GM18526 (cell line): ENCODE measurements around the gene CTSW.
A peak's percentile ranks its signal among the peaks of the same experiment; 100 is the strongest.

Experiments
- POLR2A ChIP-seq: IDR thresholded peaks from 3 replicates; pipeline ENCODE4 v1.6.1; 2011; ENCODE audit not compliant: insufficient read length; ENCODE audit errors: extremely low read depth

The CTSW gene

GRCh38 chr11:65898656-65899355 is 19.2 kb downstream of the CTSW start:
- TF ChIP-seq POLR2A, result no peak

DNA sequence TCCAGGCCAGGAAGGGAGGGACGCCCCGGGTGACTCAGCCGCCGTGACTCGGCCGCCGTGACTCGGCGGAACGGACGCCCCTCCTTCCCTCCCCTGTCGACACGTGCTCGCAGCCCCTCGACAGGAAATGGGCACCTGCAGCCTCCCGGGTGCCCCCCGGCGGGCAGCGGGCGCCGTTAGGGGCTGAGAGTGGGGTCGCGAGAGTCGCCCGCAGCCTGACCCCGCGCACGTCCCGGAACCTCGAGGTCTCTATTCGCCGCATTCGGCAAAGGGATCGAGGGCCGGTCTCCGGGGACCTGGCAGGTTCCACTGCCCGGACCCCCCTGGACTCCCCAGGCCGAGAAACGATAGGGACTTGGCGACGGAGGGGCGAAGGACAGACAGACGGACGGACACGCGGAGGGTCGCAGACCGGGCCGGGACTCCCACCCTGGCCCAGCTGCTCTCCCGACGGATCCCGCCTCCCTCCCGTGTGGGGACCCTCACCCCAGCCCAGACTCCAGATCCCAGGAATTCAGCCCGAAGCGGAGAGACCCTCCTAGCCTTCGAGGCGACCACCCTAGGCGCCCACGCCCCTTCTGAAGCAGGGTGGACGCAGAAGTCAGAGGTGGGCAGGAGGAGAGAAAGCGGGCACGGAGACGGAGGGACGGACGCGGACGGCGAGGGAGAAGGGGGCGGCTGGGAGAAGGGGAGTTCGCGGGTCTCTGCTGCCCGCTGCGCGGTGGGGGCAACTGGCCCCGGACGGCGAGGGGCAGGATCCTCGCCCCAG is 19.9 kb downstream of the CTSW start:
- TF ChIP-seq POLR2A, result no peak

- peak; percentile 22 for TF ChIP-seq POLR2A
These were observed 20.7 kb downstream of the CTSW start, which contains the start of gene FOSL1 for GRCh38 chr11:65900125-65900898. Gene FOSL1, minus strand, starts transcription at chr11:65900388. Its CDS starts 49 bp downstream, at chr11:65900339.

- no peak for TF ChIP-seq POLR2A
These were observed 21.2 kb downstream of the CTSW start for GRCh38 chr11:65900899-65901180.

- TF ChIP-seq POLR2A, result no peak
These were observed 23.4 kb downstream of the CTSW start for GRCh38 chr11:65903068-65903481.

DNA sequence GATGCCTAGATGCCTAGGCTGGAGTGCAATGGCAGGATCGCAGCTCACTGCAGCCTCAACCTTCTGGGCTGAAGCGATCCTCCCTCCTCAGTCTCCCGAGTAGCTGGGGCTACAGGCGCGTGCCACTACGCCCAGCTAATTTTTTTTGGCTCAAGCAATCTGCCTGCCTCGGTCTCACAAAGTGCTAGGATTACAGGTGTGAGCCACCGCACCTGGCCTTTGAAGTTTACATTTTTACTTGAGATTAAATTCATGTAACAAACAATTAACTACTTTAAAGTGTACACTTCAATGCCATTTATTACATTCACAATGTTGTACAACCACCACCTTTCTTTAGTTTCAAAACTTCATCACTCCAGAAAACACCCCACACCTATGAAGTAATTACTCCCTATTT is 24.1 kb downstream of the CTSW start:
- no peak for TF ChIP-seq POLR2A

- TF ChIP-seq POLR2A, result no peak
These were observed 27.0 kb downstream of the CTSW start for GRCh38 chr11:65906602-65907001.

- TF ChIP-seq POLR2A, result no peak
These were observed 28.2 kb downstream of the CTSW start for GRCh38 chr11:65907878-65908277.

DNA sequence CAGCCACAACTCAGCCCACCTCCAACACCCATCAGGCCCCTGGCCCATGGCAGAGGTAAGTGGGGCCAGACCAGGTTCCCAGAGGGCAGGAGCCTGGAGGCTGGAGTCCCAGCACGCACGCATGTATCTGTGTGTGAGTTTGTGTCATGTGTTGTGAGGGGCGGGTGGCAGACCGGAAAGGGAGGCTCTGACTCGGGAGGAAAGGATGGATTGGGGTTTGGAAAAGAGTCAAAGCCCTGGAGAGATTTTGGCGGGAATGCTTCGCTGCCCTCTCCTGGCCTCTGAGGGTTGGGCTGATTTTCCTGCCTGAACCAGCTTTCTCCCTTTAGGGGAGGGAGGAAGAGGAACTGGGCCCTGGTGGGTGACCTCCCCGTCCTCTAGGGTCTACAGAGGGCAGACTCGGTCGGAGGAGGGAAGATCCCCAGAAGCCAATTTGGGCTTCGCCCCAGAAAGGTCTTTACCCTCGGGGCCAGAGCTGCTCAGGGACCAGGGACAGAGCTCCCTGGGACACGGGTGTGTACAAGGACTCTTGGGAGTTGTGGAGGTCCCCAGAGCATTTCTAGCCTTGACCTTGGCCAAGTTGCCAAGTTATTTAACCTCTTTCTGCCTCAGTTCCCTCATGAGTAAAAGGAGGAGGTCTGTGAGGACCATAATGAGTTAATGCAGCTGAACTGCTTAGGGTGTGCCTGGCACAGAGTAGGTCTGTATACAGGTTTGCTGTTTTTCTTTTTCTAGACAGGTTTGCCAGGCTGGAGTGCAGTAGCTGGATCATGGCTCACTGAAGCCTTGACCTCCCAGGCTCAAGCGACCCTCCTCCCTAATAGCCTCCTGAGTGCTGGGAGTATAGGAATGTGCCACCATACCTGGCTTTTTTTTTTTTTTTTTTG is 32.3 kb downstream of the CTSW start:
- no peak for TF ChIP-seq POLR2A

- no peak for TF ChIP-seq POLR2A
These were observed 33.2 kb downstream of the CTSW start for GRCh38 chr11:65912845-65913244.

DNA sequence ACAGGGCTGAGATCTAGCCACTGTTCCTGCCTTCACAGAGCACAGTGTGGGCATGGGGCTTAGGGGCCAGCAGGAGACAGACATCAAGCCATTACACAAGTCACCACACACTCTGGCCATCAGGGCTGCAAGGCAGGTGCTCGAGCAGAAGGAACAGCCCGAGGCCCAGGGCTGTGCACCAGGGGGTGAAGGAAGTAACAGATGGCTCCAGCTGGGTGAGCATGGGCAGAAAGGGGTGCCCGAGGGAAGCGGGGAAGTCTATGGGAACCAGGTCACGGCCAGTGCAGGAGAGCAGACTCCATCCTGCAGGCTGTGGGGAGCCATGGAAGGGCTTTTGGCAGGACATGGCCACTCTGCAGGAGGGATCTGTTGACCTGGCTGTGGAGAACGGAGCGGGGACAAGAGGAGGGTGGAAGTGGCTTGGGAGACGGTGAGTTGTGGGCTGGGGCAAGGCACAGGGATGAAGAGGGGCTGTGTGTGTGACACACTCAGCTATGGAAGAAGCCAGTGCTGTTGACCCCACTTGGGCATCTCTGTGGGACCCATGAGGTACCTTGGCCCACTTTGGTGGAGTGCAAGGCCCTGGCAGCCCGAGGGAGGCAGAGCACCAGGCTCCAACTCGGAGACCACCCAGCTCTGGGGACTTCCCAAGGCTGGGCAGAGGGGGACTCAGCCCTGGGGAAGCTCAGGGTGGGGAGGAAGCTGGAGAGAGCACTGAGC is 35.6 kb downstream of the CTSW start:
- TF ChIP-seq POLR2A, result peak; percentile 5

DNA sequence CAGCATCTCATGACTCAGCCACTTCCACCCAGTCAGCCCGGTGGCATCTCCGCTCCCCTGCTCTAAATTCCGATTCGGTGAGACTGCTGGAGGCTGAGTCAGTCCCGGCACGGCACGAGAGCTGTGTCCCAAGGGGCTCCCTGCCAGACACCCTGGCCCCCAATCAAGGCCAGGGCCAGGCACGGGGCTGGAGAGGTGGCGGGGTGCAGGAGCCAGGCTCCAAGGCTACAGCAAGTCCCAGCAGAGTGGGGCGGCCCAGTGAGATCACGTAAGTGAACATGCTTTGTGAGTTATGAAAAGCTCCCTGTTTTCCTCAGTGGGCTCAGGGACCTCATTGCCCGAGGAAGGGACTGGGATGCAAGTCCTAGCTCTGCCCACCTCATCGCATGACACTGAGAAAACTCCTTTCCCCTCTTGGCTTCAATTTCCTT is 36.2 kb downstream of the CTSW start:
- TF ChIP-seq POLR2A, result no peak

DNA sequence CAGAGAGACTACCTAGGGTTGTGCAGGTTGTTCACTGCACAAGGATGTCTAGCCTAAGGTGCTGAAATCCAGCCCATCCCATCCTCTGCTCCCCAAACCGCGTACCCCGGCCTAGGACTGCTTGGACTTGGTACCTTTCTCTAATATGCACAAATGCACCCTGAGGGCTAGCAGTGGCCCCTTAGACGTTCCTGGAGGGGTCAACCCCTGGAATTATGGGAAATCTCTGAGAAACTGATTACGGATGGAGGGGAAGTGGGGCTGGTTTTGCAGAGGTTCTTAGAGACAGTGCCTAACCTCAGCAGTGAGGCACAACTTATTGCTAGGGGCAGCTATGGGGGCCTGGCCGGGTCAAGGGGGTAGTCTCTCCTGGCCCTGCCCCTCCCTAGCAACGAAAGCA is 36.8 kb downstream of the CTSW start:
- TF ChIP-seq POLR2A, result no peak

DNA sequence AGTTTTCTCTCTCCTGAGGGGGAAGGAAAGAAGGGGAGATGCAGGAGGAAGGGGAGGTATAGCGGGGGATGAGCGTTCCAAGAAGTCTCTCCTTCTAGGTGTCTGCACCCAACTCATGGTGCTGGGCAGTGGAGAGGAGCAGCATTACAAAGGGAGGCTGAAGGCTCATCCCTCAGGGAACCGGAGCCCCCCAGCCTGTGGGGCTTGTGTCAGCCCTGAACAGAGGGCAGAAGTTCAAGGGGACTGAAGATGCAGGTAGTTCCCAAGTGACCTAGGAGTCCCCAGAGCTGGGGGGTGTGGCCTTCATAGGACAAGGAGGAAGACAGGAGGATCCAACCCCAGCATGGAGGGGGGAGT is 37.4 kb downstream of the CTSW start:
- TF ChIP-seq POLR2A, result no peak
